HepG2 (cell line): ENCODE measurements around the gene CAPN15. TPM values are rescaled to one million over a fixed set of nuclear protein-coding genes. Genes with fewer than 3 reads are reported as not detected.

Experiments
- ATF1 ChIP-seq: IDR thresholded peaks from 2 replicates; pipeline ENCODE4 v1.6.1; 2016; ENCODE audit warnings: mild to moderate bottlenecking, control low read depth
- BCL6 ChIP-seq: IDR thresholded peaks from 2 replicates; pipeline ENCODE4 v1.6.1; 2016; ENCODE audit warnings: missing genetic modification reagents, missing compliant biosample characterization
- CHCHD3 ChIP-seq: sonication (generic); formaldehyde crosslinking; IDR thresholded peaks from 2 replicates; pipeline ENCODE4 v1.8.0; 2022; ENCODE audit warnings: mild to moderate bottlenecking, missing genetic modification reagents, moderate library complexity
- HOXA3 ChIP-seq: sonication (generic); formaldehyde crosslinking; IDR thresholded peaks from 2 replicates; pipeline ENCODE4 v1.5.0; 2020; ENCODE audit warnings: missing genetic modification reagents
- JARID2 ChIP-seq: sonication (generic); formaldehyde crosslinking; IDR thresholded peaks from 2 replicates; pipeline ENCODE4 v1.8.1; 2023; ENCODE audit warnings: missing genetic modification reagents, inconsistent platforms; ENCODE audit not compliant: insufficient replicate concordance
- KLF9 ChIP-seq: IDR thresholded peaks from 2 replicates; pipeline ENCODE4 v1.6.1; 2016; ENCODE audit warnings: low read depth
- KMT2B ChIP-seq: IDR thresholded peaks from 2 replicates; pipeline ENCODE4 v1.6.1; 2016; ENCODE audit warnings: missing genetic modification reagents, missing compliant biosample characterization
- NFATC3 ChIP-seq: sonication (generic); formaldehyde crosslinking; IDR thresholded peaks from 2 replicates; pipeline ENCODE4 v1.5.1; 2020; ENCODE audit warnings: mild to moderate bottlenecking, missing genetic modification reagents
- POGZ ChIP-seq: sonication (generic); formaldehyde crosslinking; IDR thresholded peaks from 2 replicates; pipeline ENCODE4 v1.4.0; 2020; ENCODE audit warnings: mild to moderate bottlenecking, missing genetic modification reagents
- STAT5B ChIP-seq: sonication (generic); formaldehyde crosslinking; IDR thresholded peaks from 2 replicates; pipeline ENCODE4 v1.4.0; 2020; ENCODE audit warnings: missing genetic modification reagents
- YEATS4 ChIP-seq: sonication (generic); formaldehyde crosslinking; IDR thresholded peaks from 2 replicates; pipeline ENCODE4 v1.4.0; 2020; ENCODE audit warnings: missing genetic modification reagents, borderline replicate concordance
- ZMAT3 ChIP-seq: sonication (generic); formaldehyde crosslinking; conservative IDR thresholded peaks from 2 replicates; pipeline ENCODE4 v1.7.0; 2021; ENCODE audit warnings: missing genetic modification reagents
- ZNF564 ChIP-seq: sonication (generic); formaldehyde crosslinking; IDR thresholded peaks from 2 replicates; pipeline ENCODE4 v1.8.1; 2023; ENCODE audit warnings: mild to moderate bottlenecking, missing genetic modification reagents
- ZNF713 ChIP-seq: sonication (generic); formaldehyde crosslinking; IDR thresholded peaks from 2 replicates; pipeline ENCODE4 v1.4.0; 2020; ENCODE audit warnings: mild to moderate bottlenecking, missing genetic modification reagents
- ZNF878 ChIP-seq: sonication (generic); formaldehyde crosslinking; IDR thresholded peaks from 2 replicates; pipeline ENCODE4 v1.8.1; 2023; ENCODE audit warnings: mild to moderate bottlenecking, missing genetic modification reagents, moderate library complexity
- polyA plus RNA-seq, 8 experiments: library from polyadenylated mRNA; depleted of rRNA in 3 of 8; stranded (reverse) in 7 of 8; unstranded in 1 of 8; fragments of >200 nt; fragmentation: Illumina TruSeq in 4 of 8; extraction: Trizol in 4 of 8; gene quantifications; 2 replicates each; pipeline versions ENCODE4 v1.2.1 to v1.2.3, GENCODE V29; 2011 to 2016; ENCODE audit warnings: low read depth in 4 of 8, missing spikeins in 1 of 8, mixed read lengths in 1 of 8; ENCODE audit not compliant: insufficient read depth in 1 of 8
- total RNA-seq, 5 experiments: library from RNA; depleted of rRNA; stranded (reverse); fragments of >200 nt; fragmentation: Illumina TruSeq; extraction: Trizol; gene quantifications; 2 replicates each; pipeline ENCODE4 v1.2.3, GENCODE V29; 2016; ENCODE audit warnings: low read depth in 1 of 5
- TF ChIP-seq, protein P1 (sequence below): sonication (generic); formaldehyde crosslinking; IDR thresholded peaks from 2 replicates; pipeline ENCODE4 v1.8.1; 2023; ENCODE audit warnings: mild to moderate bottlenecking, inconsistent platforms, moderate library complexity, missing genetic modification reagents, borderline replicate concordance
- TF ChIP-seq, protein P2 (sequence below): sonication (generic); formaldehyde crosslinking; IDR thresholded peaks from 2 replicates; pipeline ENCODE4 v1.5.0; 2020; ENCODE audit warnings: mild to moderate bottlenecking, missing genetic modification reagents, borderline replicate concordance
- TF ChIP-seq, protein P3 (sequence below): IDR thresholded peaks from 2 replicates; pipeline ENCODE4 v1.6.1; 2012; ENCODE audit warnings: low read length, improper control_type of control experiment
- TF ChIP-seq, protein P4 (sequence below): sonication (generic); formaldehyde crosslinking; IDR thresholded peaks from 2 replicates; pipeline ENCODE4 v1.5.1; 2020; ENCODE audit warnings: mild to moderate bottlenecking, missing genetic modification reagents, borderline replicate concordance

Gene CAPN15
- total and polyA plus RNA-seq, 2 of the 13 experiments (the other 11 are each of a cell fraction or from before 2014, with no cell fraction given) = 14.9 to 24.5 TPM

DNA sequence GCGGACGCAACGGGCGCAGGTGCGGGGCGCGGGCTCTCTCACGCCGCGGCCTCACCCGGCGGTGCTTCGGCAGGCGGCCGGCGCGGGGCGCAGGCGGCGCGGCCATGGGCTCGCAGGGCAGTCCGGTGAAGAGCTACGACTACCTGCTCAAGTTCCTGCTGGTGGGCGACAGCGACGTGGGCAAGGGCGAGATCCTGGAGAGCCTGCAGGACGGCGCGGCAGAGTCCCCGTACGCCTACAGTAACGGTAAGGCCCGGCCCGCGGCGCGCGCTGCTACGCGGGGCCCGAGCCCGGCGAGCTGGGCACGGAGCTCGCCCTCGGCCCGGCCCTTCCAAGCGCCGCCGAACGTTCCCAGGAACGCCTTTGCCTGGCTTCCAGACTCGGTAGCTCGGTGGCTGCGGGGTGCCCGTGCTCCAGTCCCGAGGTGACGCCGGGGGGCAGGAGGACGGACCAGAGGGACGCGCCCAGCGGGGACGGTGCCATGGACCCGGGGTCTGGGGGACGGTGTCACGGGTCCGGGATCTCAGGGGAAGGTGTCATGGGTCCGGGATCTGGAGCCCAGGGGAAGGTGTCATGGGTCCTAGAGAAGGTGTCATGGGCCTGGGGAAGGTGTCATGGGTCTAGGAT lies 62.8 kb downstream of the CAPN15 start (continued):
- TF ChIP-seq, protein P1, sequence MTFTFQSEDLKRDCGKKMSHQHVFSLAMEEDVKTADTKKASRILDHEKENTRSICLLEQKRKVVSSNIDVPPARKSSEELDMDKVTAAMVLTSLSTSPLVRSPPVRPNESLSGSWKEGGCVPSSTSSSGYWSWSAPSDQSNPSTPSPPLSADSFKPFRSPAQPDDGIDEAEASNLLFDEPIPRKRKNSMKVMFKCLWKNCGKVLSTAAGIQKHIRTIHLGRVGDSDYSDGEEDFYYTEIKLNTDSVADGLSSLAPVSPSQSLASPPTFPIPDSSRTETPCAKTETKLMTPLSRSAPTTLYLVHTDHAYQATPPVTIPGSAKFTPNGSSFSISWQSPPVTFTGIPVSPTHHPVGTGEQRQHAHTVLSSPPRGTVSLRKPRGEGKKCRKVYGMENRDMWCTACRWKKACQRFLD (CRISPR knock-in tag) = no peak
- no peak for TF ChIP-seq POGZ (CRISPR knock-in tag)
- TF ChIP-seq ZNF878 (CRISPR knock-in tag) = no peak
- TF ChIP-seq ATF1 (CRISPR knock-in tag) = no peak
- TF ChIP-seq KMT2B (CRISPR knock-in tag) = no peak
- no peak for TF ChIP-seq NFATC3 (CRISPR knock-in tag)
- TF ChIP-seq KLF9 = no peak
- peak; percentile 67; the same call in 1 of the 2 replicates for TF ChIP-seq YEATS4 (CRISPR knock-in tag)
- TF ChIP-seq CHCHD3 (CRISPR knock-in tag) = no peak
- no peak for TF ChIP-seq JARID2 (CRISPR knock-in tag)
- no peak for TF ChIP-seq ZNF564 (CRISPR knock-in tag)
- TF ChIP-seq, protein P2, sequence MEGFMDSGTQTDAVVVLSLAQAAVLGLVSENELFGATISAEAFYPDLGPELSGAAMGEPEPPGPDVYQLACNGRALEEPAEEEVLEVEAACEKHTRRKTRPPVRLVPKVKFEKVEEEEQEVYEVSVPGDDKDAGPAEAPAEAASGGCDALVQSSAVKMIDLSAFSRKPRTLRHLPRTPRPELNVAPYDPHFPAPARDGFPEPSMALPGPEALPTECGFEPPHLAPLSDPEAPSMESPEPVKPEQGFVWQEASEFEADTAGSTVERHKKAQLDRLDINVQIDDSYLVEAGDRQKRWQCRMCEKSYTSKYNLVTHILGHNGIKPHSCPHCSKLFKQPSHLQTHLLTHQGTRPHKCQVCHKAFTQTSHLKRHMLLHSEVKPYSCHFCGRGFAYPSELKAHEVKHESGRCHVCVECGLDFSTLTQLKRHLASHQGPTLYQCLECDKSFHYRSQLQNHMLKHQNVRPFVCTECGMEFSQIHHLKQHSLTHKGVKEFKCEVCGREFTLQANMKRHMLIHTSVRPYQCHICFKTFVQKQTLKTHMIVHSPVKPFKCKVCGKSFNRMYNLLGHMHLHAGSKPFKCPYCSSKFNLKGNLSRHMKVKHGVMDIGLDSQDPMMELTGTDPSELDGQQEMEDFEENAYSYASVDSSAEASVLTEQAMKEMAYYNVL (CRISPR knock-in tag) = no peak
- TF ChIP-seq ZNF713 (CRISPR knock-in tag) = no peak
- no peak for TF ChIP-seq BCL6
- no peak for TF ChIP-seq ZMAT3 (CRISPR knock-in tag)
- TF ChIP-seq, protein P3, sequence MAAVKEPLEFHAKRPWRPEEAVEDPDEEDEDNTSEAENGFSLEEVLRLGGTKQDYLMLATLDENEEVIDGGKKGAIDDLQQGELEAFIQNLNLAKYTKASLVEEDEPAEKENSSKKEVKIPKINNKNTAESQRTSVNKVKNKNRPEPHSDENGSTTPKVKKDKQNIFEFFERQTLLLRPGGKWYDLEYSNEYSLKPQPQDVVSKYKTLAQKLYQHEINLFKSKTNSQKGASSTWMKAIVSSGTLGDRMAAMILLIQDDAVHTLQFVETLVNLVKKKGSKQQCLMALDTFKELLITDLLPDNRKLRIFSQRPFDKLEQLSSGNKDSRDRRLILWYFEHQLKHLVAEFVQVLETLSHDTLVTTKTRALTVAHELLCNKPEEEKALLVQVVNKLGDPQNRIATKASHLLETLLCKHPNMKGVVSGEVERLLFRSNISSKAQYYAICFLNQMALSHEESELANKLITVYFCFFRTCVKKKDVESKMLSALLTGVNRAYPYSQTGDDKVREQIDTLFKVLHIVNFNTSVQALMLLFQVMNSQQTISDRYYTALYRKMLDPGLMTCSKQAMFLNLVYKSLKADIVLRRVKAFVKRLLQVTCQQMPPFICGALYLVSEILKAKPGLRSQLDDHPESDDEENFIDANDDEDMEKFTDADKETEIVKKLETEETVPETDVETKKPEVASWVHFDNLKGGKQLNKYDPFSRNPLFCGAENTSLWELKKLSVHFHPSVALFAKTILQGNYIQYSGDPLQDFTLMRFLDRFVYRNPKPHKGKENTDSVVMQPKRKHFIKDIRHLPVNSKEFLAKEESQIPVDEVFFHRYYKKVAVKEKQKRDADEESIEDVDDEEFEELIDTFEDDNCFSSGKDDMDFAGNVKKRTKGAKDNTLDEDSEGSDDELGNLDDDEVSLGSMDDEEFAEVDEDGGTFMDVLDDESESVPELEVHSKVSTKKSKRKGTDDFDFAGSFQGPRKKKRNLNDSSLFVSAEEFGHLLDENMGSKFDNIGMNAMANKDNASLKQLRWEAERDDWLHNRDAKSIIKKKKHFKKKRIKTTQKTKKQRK = no peak
- TF ChIP-seq STAT5B (CRISPR knock-in tag) = no peak
- 0 out of 2 replicates have a peak, but pooled peaks have one; percentile 16 for TF ChIP-seq HOXA3 (CRISPR knock-in tag)
- TF ChIP-seq, protein P4, sequence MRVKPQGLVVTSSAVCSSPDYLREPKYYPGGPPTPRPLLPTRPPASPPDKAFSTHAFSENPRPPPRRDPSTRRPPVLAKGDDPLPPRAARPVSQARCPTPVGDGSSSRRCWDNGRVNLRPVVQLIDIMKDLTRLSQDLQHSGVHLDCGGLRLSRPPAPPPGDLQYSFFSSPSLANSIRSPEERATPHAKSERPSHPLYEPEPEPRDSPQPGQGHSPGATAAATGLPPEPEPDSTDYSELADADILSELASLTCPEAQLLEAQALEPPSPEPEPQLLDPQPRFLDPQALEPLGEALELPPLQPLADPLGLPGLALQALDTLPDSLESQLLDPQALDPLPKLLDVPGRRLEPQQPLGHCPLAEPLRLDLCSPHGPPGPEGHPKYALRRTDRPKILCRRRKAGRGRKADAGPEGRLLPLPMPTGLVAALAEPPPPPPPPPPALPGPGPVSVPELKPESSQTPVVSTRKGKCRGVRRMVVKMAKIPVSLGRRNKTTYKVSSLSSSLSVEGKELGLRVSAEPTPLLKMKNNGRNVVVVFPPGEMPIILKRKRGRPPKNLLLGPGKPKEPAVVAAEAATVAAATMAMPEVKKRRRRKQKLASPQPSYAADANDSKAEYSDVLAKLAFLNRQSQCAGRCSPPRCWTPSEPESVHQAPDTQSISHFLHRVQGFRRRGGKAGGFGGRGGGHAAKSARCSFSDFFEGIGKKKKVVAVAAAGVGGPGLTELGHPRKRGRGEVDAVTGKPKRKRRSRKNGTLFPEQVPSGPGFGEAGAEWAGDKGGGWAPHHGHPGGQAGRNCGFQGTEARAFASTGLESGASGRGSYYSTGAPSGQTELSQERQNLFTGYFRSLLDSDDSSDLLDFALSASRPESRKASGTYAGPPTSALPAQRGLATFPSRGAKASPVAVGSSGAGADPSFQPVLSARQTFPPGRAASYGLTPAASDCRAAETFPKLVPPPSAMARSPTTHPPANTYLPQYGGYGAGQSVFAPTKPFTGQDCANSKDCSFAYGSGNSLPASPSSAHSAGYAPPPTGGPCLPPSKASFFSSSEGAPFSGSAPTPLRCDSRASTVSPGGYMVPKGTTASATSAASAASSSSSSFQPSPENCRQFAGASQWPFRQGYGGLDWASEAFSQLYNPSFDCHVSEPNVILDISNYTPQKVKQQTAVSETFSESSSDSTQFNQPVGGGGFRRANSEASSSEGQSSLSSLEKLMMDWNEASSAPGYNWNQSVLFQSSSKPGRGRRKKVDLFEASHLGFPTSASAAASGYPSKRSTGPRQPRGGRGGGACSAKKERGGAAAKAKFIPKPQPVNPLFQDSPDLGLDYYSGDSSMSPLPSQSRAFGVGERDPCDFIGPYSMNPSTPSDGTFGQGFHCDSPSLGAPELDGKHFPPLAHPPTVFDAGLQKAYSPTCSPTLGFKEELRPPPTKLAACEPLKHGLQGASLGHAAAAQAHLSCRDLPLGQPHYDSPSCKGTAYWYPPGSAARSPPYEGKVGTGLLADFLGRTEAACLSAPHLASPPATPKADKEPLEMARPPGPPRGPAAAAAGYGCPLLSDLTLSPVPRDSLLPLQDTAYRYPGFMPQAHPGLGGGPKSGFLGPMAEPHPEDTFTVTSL (CRISPR knock-in tag) = no peak
